K562 (cell line): ENCODE data around the gene ZBTB48. TPM values are rescaled to one million over a fixed set of nuclear protein-coding genes. Genes with fewer than 3 reads are reported as not detected.

Experiments used
- BRD4 ChIP-seq: fragments of 200-600 bp; sonication (generic); IDR thresholded peaks from 2 replicates; pipeline ENCODE4 v1.6.1; 2017; ENCODE audit warnings: inconsistent platforms
- PHF20 ChIP-seq: fragments of 450-650 bp; IDR thresholded peaks from 2 replicates; pipeline ENCODE4 v1.6.1; 2018; ENCODE audit not compliant: partially characterized antibody
- POLR3G ChIP-seq: IDR thresholded peaks from 2 replicates; pipeline ENCODE4 v1.6.1; 2011; ENCODE audit not compliant: insufficient read length, insufficient replicate concordance; ENCODE audit errors: extremely low read depth
- RFX1 ChIP-seq: fragments of 450-650 bp; IDR thresholded peaks from 2 replicates; pipeline ENCODE4 v1.6.1; 2016; ENCODE audit warnings: mild to moderate bottlenecking, moderate library complexity
- TBL1XR1 ChIP-seq, 2 experiments: IDR thresholded peaks; 2 replicates each; pipeline ENCODE4 v1.6.1; 2012; ENCODE audit warnings: improper control_type of control experiment in 2 of 2, low read length in 2 of 2, mild to moderate bottlenecking in 1 of 2
- ZBTB33 ChIP-seq: sonication (generic); formaldehyde crosslinking; IDR thresholded peaks from 2 replicates; pipeline ENCODE4 v1.8.1; 2023; ENCODE audit warnings: mild to moderate bottlenecking, missing genetic modification reagents
- ZNF224 ChIP-seq: sonication (generic); formaldehyde crosslinking; IDR thresholded peaks from 2 replicates; pipeline ENCODE4 v1.8.0; 2022; ENCODE audit warnings: mild to moderate bottlenecking, missing genetic modification reagents
- ZNF584 ChIP-seq: fragments of 200-800 bp; sonication (Bioruptor generic); IDR thresholded peaks from 2 replicates; pipeline ENCODE4 v1.6.1; 2016; ENCODE audit warnings: low read depth, mild to moderate bottlenecking, missing genetic modification characterization, missing compliant biosample characterization
- polyA plus RNA-seq, 8 experiments: library from polyadenylated mRNA; depleted of rRNA in 4 of 8; stranded (reverse) in 5 of 8; unstranded in 3 of 8; fragments of >200 nt; fragmentation: Nextera tagmentation in 2 of 8; fragmentation: Illumina TruSeq in 1 of 8; extraction: Ambion mirVana in 2 of 8; extraction: Trizol in 1 of 8; gene quantifications; 2 replicates each; pipeline versions ENCODE4 v1.2.1 to v1.2.3, GENCODE V29; 2011 to 2014; ENCODE audit warnings: inconsistent platforms in 1 of 8, missing spikeins in 1 of 8
- total RNA-seq, 7 experiments: library from RNA; depleted of rRNA in 6 of 7; stranded (reverse); fragments of >200 nt in 6 of 7; fragmentation: Illumina TruSeq in 2 of 7; extraction: Trizol in 2 of 7; gene quantifications; 2 replicates each; pipeline versions ENCODE4 v1.2.1 to v1.2.3, GENCODE V29; 2011 to 2021; ENCODE audit warnings: low replicate concordance in 1 of 7
- TF ChIP-seq, protein P1 (sequence below), 3 experiments: IDR thresholded peaks in 2 of 3; conservative IDR thresholded peaks in 1 of 3; 2 replicates each; pipeline ENCODE4 v1.5.1; 2011 to 2012; ENCODE audit warnings: low read length in 3 of 3, mild to moderate bottlenecking in 3 of 3, control low read depth in 2 of 3, improper control_type of control experiment in 1 of 3, inconsistent platforms in 1 of 3, low read depth in 1 of 3, mixed read lengths in 1 of 3, moderate library complexity in 1 of 3; ENCODE audit not compliant: insufficient read depth in 2 of 3

The ZBTB48 gene
- total and polyA plus RNA-seq, 9 of the 15 experiments (the other 6 are each of a cell fraction or from before 2014, with no cell fraction given) = 1.9 to 66.9 (median 29.5) TPM

DNA sequence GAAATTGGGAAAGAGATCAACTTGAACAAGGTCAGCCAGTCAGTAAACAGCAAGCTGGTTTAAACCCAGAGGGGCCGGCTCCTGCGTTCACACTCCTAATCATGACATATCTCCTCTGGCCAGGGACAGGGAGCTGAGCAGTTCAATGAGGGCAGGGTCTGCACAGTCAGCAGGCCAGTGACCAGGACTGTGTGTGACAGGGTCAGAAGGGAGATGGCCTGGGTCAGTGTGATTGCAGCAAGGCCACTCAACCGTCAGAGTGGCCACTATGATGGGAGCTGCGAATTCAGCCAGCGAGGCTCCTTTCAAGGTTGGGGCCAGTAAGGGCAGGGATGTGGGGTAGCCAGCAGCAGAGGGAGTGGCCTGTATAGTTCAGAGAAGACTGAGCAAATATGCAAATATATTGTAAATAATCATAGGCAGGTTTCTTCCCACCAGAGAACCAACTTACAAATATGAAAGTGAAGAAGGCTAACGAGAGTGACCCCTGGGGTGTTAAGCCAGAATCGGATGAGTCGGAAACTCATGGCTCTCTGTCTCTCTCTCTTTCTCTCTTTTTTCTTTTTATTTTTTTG lies 45.5 kb upstream of the ZBTB48 start (continued):
- TF ChIP-seq, protein P1, sequence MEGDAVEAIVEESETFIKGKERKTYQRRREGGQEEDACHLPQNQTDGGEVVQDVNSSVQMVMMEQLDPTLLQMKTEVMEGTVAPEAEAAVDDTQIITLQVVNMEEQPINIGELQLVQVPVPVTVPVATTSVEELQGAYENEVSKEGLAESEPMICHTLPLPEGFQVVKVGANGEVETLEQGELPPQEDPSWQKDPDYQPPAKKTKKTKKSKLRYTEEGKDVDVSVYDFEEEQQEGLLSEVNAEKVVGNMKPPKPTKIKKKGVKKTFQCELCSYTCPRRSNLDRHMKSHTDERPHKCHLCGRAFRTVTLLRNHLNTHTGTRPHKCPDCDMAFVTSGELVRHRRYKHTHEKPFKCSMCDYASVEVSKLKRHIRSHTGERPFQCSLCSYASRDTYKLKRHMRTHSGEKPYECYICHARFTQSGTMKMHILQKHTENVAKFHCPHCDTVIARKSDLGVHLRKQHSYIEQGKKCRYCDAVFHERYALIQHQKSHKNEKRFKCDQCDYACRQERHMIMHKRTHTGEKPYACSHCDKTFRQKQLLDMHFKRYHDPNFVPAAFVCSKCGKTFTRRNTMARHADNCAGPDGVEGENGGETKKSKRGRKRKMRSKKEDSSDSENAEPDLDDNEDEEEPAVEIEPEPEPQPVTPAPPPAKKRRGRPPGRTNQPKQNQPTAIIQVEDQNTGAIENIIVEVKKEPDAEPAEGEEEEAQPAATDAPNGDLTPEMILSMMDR (IDR thresholded peaks at IDR 0.05 in 2 of 3, conservative IDR thresholded peaks at IDR 0.05 in 1 of 3; ENCODE audit: insufficient read depth in 2 of 3, low read depth in 1 of 3, low read length in 3 of 3) = no peak
- TF ChIP-seq RFX1 (no peak), ZNF224 (CRISPR knock-in tag) (no peak), BRD4 (no peak), ZNF584 (CRISPR knock-in tag) (no peak), TBL1XR1 (IDR thresholded peaks at IDR 0.05; ENCODE audit: low read length in 2 of 2) (no peak), ZBTB33 (CRISPR knock-in tag) (no peak), PHF20 (no peak), POLR3G (no peak)
